GM19193 (cell line): Measurements from ENCODE around the gene APBB1.

Experiments used
- POLR2A ChIP-seq: IDR thresholded peaks from 4 replicates; pipeline ENCODE4 v1.6.1; 2011; ENCODE audit not compliant: insufficient read depth, insufficient read length; ENCODE audit errors: extremely low read depth

Gene APBB1

DNA sequence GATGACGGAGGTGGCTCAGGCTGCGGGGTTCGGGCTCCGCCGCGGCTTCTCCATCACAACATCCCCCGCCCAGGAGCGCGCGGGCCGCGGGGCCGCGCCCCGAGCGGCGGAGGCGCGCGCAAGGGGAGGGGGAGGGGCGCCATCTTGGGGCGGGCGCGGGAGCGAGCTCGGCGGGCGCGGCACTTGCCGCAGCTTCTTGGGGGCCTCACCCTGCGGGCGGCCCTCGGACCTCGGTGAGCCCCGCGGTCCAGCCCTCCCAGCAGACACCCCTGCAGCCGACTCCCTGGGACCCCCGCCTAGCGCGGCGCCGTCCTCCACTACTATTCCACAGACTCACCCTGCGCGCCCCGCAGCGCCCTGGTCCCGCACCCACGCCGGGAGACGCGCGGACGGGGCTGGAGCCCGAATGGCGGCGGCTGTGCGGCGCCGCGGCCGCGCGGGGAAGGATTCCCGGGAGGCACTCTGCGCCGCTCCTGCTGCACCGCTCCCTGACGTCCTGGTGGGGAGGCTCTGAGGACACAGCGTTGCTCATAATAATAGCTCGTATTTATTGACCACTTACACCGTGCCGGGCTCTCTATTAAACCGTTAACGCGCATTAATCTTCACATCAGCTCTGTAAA lies at the start of gene APBB1:
TSS of gene APBB1 (minus strand) at position 86 of the 623 bp plus-strand sequence. CDS start 7,747 bp downstream, outside the sequence.
- no peak for TF ChIP-seq POLR2A

DNA sequence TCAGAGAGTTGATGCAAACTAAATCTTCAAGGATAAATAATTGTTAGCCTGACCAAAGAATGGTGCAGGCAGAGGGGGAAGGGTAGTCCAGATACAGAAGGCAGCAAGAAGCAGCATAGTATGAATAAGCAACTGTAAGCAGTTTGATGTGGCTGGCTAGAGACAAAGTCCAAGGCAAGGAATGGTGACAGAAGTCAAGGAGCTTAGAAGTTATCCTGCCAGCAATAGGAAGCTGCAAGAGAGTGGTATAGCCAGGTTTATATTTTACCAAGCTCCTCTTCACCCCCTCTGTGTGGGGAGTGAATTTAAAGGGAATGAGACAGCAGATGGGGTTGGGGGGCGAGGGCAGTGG lies 40.2 kb upstream of the APBB1 start:
- TF ChIP-seq POLR2A, result no peak

DNA sequence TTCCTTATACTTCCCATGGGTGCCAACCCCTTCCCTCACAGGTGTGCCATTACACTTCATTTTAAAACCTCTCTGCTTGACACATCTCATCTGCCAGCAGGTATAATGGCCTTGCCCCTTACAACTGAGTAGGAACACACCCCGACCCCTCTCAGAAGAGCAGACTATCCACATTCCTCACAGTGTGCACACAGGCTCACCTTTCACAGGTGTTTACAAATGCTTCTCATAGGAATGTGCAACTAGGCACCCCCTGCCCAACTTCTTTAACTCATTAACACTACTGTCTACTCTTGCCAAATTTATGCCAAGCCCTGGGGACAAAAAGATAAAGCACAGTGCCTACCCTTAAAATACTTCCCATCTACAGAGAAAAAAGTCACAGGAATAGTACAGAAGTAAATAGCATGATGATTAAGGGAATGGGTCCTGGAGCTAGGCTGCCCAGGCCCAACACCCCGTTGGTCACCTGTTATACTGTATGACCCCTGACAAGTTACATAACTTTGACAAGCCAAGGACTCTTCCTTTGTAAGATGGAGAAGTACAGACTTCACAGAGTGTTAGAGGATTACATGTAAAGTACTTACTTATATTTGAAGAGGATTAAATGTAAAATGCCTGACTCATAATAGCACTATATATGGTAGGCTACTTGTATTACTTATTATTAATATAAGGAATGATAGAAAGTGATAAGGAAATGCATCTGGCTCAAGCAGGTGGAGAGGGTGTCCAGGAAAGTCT lies 39.6 kb upstream of the APBB1 start:
- no peak for TF ChIP-seq POLR2A

DNA sequence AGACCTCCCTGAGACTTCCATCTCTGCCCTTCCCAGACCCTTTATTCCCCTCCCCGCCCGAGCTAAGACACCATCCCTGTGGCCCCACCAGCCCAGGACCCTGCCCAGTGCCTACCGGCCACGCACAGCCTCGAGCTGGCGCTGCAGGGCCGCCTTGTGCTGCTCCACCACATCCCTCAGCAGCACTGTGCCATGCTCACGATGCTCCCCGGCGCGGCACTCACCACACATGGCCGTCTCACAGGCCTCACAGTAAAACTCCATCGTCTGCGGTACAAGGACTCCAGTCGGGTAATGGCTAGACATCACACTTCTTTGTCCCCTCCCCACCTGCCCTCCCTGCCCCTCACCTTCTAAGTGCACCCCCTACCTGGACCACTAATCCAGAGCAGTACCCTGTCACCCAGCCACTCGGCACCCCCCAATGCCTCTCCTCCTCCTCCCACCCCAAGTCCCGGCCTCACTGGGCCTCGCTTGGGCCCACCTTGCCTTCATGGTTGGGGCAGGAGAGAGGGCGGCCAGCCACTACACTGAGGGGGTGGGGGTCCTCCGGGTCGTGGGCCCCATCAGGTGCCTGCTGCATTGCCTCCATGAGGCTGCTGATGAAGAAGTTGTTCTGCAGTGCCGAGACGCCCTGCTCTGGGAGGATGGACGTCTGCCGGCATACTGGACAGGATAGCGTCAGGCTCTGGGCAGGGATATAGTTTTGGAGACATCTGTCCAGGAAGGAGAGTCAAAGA lies 38.9 kb upstream of the APBB1 start:
- TF ChIP-seq POLR2A, result no peak

- TF ChIP-seq POLR2A, result no peak
Measured at GRCh38 chr11:6456361-6457073, 37.6 kb upstream of the APBB1 start.

GRCh38 chr11:6455070-6455469 lies 36.2 kb upstream of the APBB1 start:
- TF ChIP-seq POLR2A, result no peak

DNA sequence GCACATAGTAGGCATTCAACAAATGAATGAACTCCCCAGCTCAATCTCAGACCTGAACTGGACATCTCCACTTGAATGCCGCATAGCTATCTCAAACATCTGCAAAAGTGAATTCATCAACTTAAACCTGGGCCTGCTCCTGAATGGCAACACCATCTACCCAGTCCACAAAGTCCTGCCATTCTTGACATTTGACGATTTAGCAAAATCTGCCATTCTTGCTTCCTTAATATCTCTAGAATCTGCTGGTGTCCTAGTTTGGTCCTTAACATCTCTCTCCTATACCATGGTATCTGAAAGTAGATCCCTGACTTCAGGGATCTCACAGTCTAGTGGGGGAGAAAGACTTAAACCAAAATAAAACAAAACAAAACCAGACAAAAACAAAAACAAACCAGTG lies 34.3 kb upstream of the APBB1 start:
- no peak for TF ChIP-seq POLR2A

DNA sequence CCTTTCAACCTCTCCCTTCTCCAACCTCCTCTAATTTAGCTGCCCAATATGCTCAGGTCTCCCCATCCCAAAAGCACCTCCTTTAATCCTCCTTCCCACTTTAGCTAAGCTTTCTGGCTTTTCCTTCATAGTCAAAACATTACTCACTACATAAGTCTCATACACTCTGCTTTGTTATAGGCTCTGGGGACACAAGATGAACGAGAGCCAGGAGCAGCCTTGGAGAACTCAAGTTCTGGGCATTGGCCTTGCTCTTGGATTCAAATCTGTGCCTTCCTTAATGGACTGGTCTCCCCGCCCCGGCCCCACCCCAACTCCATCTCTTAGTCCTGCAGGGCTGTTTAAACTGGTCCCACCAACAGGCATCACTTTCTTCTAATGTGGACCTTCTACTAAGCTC lies 33.3 kb upstream of the APBB1 start:
- TF ChIP-seq POLR2A, result no peak

GRCh38 chr11:6448574-6448973 lies 29.7 kb upstream of the APBB1 start:
- TF ChIP-seq POLR2A, result no peak

DNA sequence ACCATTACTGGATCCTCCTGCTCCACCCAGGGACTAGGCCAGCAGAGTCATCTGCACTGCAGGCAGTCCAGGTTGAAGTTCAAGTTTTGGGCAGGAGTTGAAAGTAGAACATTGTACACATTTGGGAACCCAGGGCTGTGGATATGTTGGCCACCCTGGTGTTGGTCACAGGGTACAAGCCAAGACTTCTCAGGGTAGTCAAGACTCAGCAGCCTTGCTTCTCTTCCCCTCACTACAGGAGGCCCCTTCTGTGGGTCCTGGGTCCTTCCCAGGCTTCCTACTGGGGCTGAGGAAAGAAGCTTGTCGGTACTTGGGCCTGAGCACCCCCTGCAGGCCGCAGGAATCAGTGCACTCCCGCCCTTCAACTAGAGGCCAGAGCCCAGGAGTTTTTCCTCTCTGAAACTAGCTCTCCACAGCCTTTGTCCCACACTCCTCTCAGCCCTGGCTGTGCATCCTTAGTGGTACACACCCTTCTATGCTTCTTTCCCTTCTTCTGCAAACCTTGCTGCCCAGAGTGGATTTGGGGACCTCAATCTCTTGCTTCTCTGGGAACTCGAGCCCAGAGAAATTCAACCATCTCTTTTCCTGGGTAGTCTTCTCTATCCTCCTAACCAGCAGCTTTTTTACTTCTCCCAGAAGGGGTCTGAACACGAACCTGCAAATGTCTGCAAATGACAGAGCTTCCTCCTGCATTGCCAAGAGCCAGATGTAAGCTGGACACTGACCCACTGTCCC lies 24.5 kb upstream of the APBB1 start:
- no peak for TF ChIP-seq POLR2A

GRCh38 chr11:6442441-6442840 lies 23.5 kb upstream of the APBB1 start:
- no peak for TF ChIP-seq POLR2A

- no peak for TF ChIP-seq POLR2A
Measured at GRCh38 chr11:6440906-6441358, 22.0 kb upstream of the APBB1 start, which contains the start of gene HPX. TSS of gene HPX (minus strand) at chr11:6440987. CDS start at chr11:6440963, 24 bp downstream.

GRCh38 chr11:6438979-6439571 lies 20.2 kb upstream of the APBB1 start:
- no peak for TF ChIP-seq POLR2A

- no peak for TF ChIP-seq POLR2A
Measured at GRCh38 chr11:6437993-6438392, 19.1 kb upstream of the APBB1 start.
